Neural progenitor cell (in vitro differentiated cells): ENCODE results near the gene UNC93A.

Experiments
- EZH2 ChIP-seq: fragments of 200-600 bp; sonication (generic); IDR thresholded peaks from 2 replicates; pipeline ENCODE4 v1.6.1; 2017; ENCODE audit warnings: antibody characterized with exemption, mild to moderate bottlenecking, moderate library complexity
- EZH2phosphoT487 ChIP-seq: fragments of 200-600 bp; sonication (generic); IDR thresholded peaks from 2 replicates; pipeline ENCODE4 v1.6.1; 2017; ENCODE audit warnings: antibody characterized with exemption
- TF ChIP-seq, protein P1 (sequence below): fragments of 200-600 bp; sonication (generic); IDR thresholded peaks from 2 replicates; pipeline ENCODE4 v1.5.1; 2017; ENCODE audit warnings: antibody characterized with exemption, mild to moderate bottlenecking

- TF ChIP-seq, protein P1, sequence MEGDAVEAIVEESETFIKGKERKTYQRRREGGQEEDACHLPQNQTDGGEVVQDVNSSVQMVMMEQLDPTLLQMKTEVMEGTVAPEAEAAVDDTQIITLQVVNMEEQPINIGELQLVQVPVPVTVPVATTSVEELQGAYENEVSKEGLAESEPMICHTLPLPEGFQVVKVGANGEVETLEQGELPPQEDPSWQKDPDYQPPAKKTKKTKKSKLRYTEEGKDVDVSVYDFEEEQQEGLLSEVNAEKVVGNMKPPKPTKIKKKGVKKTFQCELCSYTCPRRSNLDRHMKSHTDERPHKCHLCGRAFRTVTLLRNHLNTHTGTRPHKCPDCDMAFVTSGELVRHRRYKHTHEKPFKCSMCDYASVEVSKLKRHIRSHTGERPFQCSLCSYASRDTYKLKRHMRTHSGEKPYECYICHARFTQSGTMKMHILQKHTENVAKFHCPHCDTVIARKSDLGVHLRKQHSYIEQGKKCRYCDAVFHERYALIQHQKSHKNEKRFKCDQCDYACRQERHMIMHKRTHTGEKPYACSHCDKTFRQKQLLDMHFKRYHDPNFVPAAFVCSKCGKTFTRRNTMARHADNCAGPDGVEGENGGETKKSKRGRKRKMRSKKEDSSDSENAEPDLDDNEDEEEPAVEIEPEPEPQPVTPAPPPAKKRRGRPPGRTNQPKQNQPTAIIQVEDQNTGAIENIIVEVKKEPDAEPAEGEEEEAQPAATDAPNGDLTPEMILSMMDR, result no peak
- no peak for TF ChIP-seq EZH2
- TF ChIP-seq EZH2phosphoT487, result no peak
Measured at GRCh38 chr6:167272696-167273379, 18.3 kb upstream of the UNC93A start.
